Psoas muscle (tissue), 8 donors: ENCODE data around the gene URB1. TPM values are rescaled to one million over a fixed set of nuclear protein-coding genes. Genes with fewer than 3 reads are reported as not detected.

Experiments
- ATAC-seq, 4 donors: fragments of 200-7000 bp; cut with Tn5 transposase; one replicate each; pipeline ENCODE4 v1.9.1; 2020; ENCODE audit warnings: moderate library complexity in 3 of 4, mild to moderate bottlenecking in 2 of 4
- DNase-seq, 2 donors: peaks; one replicate each; pipeline ENCODE4 v3.0.0-alpha.2; 2020
- H3K27ac ChIP-seq: fragments of 200-600 bp; one replicate; pipeline ENCODE4 v1.8.0; 2022
- H3K27me3 ChIP-seq, 3 donors: fragments of 200-600 bp in 1 of 3; one replicate each; pipeline versions ENCODE4 v1.6.1 to v1.8.0; 2013 to 2022; ENCODE audit warnings: low read length in 2 of 3, mild to moderate bottlenecking in 2 of 3, moderate library complexity in 1 of 3; ENCODE audit not compliant: insufficient read depth in 3 of 3
- H3K36me3 ChIP-seq, 2 donors: fragments of 200-600 bp in 1 of 2; one replicate each; pipeline versions ENCODE4 v1.6.1 to v1.8.0; 2013 to 2022; ENCODE audit warnings: low read depth in 1 of 2, mild to moderate bottlenecking in 1 of 2, moderate library complexity in 1 of 2; ENCODE audit not compliant: insufficient read depth in 1 of 2
- H3K4me1 ChIP-seq: fragments of 200-600 bp; one replicate; pipeline ENCODE4 v1.8.0; 2022
- H3K4me3 ChIP-seq: fragments of 200-600 bp; one replicate; pipeline ENCODE4 v1.8.0; 2022; ENCODE audit warnings: mild to moderate bottlenecking
- H3K9me3 ChIP-seq: fragments of 200-600 bp; one replicate; pipeline ENCODE4 v1.8.0; 2022
- WGBS, 3 donors: extraction: QIAGEN DNeasy Blood & Tissue Kit; methylation state at CpG; one replicate each; pipeline versions ENCODE4 v1.1.6 to v1.1.7; 2013; 5-methylcytosine and 5-hydroxymethylcytosine counted together
- intact Hi-C, 2 donors: fragments of 100-400 bp; cut with DNase I; formaldehyde crosslinking; loops; one replicate each; pipeline versions ENCODE4 v1.11.0 to v1.14.2; 2022
- polyA plus RNA-seq, 3 donors: library from polyadenylated mRNA; stranded (reverse); fragments of 200-250 nt; gene quantifications; one replicate each; pipeline ENCODE4 v1.2.3, GENCODE V29; 2013
- total RNA-seq, 4 donors: library from RNA; stranded (reverse); fragmentation: NEBNext Ultra II Directional in 2 of 4; extraction: Animal tissue kit (Norgen Biotek cat#: 25700) in 2 of 4; gene quantifications; one replicate each; pipeline versions ENCODE4 v1.2.1 to v1.2.4, GENCODE V29; 2021 to 2023
- TF ChIP-seq, protein P1 (sequence below): fragments of 200-600 bp; IDR thresholded peaks from one replicate; pipeline ENCODE4 v1.8.0; 2022; ENCODE audit warnings: antibody characterized with exemption
- donor health status: healthy with polysubstance abuse.
- donor health status: DM: no; HTN: no; CAD: no; lungs with moderate emphysema.
- donor health status: Bipolar disorder and iron deficiency.
- donor health status: healthy.
- donor health status: DM: yes; HTN: yes; CAD: no.
- donor health status: DM: no; HTN: no; CAD: no.
- donor health status: DM: no; HTN: no; CAD: no.
- donor health status: DM: yes; HTN: yes; CAD: no.

URB1 gene
- total and polyA plus RNA-seq, 7 donors = 4.8 to 19.8 (median 12.9) TPM

GRCh38 chr21:32304998-32305397 lies 87.8 kb downstream of the URB1 start:
- Histone ChIP-seq H3K27ac (no peak overlapping the region), H3K4me3 (no peak overlapping the region), H3K27me3 (no peaks in the 10 kb centered on the region), H3K4me1 (no peaks in the 10 kb centered on the region), H3K9me3 (no peaks in the 10 kb centered on the region), H3K36me3 (peaks cover 0 to 12% of the 10 kb centered on the region in 2 donors)
- no peak for ATAC-seq
- WGBS, 3 donors = 95 to 99% (median 95%) methylated on average over 7 of the region's 7 CpGs
- no peak for DNase-seq
- TF ChIP-seq, protein P1, sequence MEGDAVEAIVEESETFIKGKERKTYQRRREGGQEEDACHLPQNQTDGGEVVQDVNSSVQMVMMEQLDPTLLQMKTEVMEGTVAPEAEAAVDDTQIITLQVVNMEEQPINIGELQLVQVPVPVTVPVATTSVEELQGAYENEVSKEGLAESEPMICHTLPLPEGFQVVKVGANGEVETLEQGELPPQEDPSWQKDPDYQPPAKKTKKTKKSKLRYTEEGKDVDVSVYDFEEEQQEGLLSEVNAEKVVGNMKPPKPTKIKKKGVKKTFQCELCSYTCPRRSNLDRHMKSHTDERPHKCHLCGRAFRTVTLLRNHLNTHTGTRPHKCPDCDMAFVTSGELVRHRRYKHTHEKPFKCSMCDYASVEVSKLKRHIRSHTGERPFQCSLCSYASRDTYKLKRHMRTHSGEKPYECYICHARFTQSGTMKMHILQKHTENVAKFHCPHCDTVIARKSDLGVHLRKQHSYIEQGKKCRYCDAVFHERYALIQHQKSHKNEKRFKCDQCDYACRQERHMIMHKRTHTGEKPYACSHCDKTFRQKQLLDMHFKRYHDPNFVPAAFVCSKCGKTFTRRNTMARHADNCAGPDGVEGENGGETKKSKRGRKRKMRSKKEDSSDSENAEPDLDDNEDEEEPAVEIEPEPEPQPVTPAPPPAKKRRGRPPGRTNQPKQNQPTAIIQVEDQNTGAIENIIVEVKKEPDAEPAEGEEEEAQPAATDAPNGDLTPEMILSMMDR = no peak
- intact Hi-C loops = no loop called here

DNA sequence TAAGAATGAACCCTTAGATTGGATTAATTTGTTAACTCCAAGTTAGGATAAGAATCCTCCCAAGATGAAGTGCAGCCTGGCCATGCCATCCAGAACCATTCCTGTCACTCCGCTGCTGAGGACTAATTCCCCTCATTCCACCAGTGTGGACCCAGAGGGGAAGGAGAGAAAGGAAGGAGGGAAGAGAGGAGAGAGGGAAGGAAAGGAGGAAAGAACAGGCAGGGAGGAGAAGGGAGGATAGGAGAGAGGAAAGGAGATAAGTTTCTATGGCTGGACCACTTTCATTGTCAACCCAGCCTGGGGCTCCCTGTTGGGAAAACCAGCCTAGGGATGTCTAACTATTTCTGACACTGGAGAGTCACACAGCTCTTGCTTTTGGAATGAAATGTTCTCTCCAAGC lies 89.4 kb downstream of the URB1 start:
- no peak overlapping the region for H3K4me3 ChIP-seq
- H3K27me3 ChIP-seq = no peaks in the 10 kb centered on the region
- TF ChIP-seq, protein P1 = no peak
- H3K27ac ChIP-seq = no peak overlapping the region
- ATAC-seq = no peak
- no peaks in the 10 kb centered on the region for H3K4me1 ChIP-seq
- intact Hi-C loops = no loop called here
- peaks cover 0 to 12% of the 10 kb centered on the region in 2 donors for H3K36me3 ChIP-seq
- no peak for DNase-seq
- 96 to 100% (median 96%) methylated on average over 1 of the region's 1 CpG for WGBS, 3 donors
- no peaks in the 10 kb centered on the region for H3K9me3 ChIP-seq

DNA sequence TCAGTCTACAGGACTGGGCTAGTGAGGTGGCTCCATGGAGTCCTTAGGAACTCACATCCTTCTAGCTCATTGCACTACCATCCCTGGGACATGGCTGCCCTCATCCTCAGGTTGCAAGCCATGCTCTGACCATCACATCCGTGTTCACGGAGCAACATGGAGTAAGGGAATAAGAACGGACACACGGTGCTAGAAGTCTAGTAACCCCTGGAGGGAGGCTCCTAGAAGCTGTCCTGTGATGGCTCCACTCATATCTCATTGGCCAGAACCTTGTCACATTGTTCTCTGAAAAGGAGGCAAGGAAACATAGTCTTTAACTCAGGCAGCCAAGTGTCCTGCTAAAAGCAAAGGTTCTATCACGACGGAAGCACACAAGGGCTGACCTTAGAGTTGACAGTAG lies 90.3 kb downstream of the URB1 start:
- TF ChIP-seq, protein P1 = no peak
- no peak overlapping the region for H3K4me3 ChIP-seq
- DNase-seq (no peak), ATAC-seq (no peak)
- no peaks in the 10 kb centered on the region for H3K9me3 ChIP-seq
- intact Hi-C loops = no loop called here
- peaks cover 0 to 7% of the 10 kb centered on the region in 2 donors for H3K36me3 ChIP-seq
- no peak overlapping the region for H3K27ac ChIP-seq
- no peaks in the 10 kb centered on the region for H3K27me3 ChIP-seq
- no peaks in the 10 kb centered on the region for H3K4me1 ChIP-seq
- 89 to 92% (median 92%) methylated on average over 6 of the region's 6 CpGs for WGBS, 3 donors

DNA sequence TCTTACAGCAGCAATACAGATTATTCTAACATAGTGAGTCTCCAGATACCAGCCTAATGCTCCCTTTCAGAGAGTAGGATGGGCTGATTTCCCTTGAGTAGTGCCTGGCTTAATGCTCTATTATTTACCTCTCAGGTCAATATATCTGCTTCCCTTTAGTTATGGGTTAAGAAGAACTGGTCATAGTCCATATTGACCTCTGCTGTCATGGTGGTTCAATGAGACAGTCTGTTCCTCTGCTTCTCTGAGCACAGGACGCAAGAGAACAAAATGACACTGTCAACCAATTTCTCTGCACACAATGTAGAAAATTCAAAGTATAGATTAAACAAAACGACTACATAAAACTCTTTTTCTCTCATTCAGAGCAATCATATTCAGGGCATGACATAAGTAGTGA lies 91.2 kb downstream of the URB1 start:
- WGBS, 3 donors = 89 to 98% (median 94%) methylated on average over 2 of the region's 2 CpGs
- Histone ChIP-seq H3K27ac (no peak overlapping the region), H3K4me1 (no peaks in the 10 kb centered on the region), H3K36me3 (peaks cover 0 to 7% of the 10 kb centered on the region in 2 donors), H3K27me3 (no peaks in the 10 kb centered on the region), H3K4me3 (no peak overlapping the region), H3K9me3 (no peaks in the 10 kb centered on the region)
- intact Hi-C loops = no loop called here
- ATAC-seq = no peak
- DNase-seq = no peak
- TF ChIP-seq, protein P1 = no peak

DNA sequence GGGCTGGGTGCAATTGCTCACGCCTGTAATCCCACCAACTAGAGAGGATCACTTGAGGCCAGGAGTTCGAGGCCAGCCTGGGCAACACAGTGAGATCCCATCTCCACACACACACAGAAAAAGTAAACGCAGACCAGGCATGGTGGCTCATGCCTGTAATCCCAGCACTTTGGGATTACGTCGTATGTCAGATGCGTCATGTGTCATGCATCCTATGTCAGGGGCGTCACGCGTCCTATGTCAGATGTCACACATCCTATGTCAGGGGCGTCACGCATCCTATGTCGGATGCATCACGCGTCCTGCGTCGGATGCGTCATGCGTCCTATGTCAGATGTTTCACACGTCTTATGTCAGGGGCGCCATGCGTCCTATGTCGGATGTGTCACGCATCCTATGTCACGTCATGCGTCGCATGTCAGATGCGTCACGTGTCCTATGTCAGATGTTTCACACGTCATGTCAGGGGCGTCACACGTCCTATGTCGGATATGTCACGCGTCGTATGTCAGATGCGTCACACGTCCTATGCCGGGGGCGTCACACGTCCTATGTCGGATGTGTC lies 92.6 kb downstream of the URB1 start:
- H3K4me1 ChIP-seq = no peaks in the 10 kb centered on the region
- 91 to 95% (median 91%) methylated on average over 41 of the region's 41 CpGs for WGBS, 3 donors
- TF ChIP-seq, protein P1 = no peak
- H3K36me3 ChIP-seq = peaks cover 0 to 7% of the 10 kb centered on the region in 2 donors
- H3K9me3 ChIP-seq = no peaks in the 10 kb centered on the region
- DNase-seq (no peak), ATAC-seq (no peak)
- no peaks in the 10 kb centered on the region for H3K27me3 ChIP-seq
- H3K27ac ChIP-seq = no peak overlapping the region
- intact Hi-C loops = no loop called here
- H3K4me3 ChIP-seq = no peak overlapping the region
